ENCODE measurements around the gene GP1BA. TPM values are rescaled to one million over a fixed set of nuclear protein-coding genes. Genes with fewer than 3 reads are reported as not detected.

The GP1BA gene
- total RNA-seq, 1 experiment from 2014 or later: 0.15 TPM

GRCh38 chr17:4893272-4893671, 38.8 kb upstream of the GP1BA start:
- H3K27ac ChIP-seq (ENCODE audit: low read length): no peak overlapping the region
- no peak overlapping the region for H3K4me3 ChIP-seq (ENCODE audit: low read depth in 2 of 2, low read length in 2 of 2)
- DNase-seq (ENCODE audit: low read depth, low spot score) (no peak), ATAC-seq (no peak)
- no peaks in the 10 kb centered on the region for H3K9me3 ChIP-seq (ENCODE audit: control insufficient read depth, insufficient read depth, low read depth, low read length)
- TF ChIP-seq, protein P1, sequence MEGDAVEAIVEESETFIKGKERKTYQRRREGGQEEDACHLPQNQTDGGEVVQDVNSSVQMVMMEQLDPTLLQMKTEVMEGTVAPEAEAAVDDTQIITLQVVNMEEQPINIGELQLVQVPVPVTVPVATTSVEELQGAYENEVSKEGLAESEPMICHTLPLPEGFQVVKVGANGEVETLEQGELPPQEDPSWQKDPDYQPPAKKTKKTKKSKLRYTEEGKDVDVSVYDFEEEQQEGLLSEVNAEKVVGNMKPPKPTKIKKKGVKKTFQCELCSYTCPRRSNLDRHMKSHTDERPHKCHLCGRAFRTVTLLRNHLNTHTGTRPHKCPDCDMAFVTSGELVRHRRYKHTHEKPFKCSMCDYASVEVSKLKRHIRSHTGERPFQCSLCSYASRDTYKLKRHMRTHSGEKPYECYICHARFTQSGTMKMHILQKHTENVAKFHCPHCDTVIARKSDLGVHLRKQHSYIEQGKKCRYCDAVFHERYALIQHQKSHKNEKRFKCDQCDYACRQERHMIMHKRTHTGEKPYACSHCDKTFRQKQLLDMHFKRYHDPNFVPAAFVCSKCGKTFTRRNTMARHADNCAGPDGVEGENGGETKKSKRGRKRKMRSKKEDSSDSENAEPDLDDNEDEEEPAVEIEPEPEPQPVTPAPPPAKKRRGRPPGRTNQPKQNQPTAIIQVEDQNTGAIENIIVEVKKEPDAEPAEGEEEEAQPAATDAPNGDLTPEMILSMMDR (IDR thresholded peaks at IDR 0.05): no peak
- TF ChIP-seq TCF7L2 (IDR thresholded peaks at IDR 0.05; ENCODE audit: low read depth, low read length) (no peak), SIN3A (IDR thresholded peaks at IDR 0.05; ENCODE audit: borderline replicate concordance, insufficient read depth, low read depth, low read length) (no peak), POLR2AphosphoS5 (IDR thresholded peaks at IDR 0.05; ENCODE audit: low read depth, low read length) (no peak)
- in situ Hi-C loops (cut with HindIII; ENCODE audit: low pct_unique_long_range_greater_than_20kb, low sequenced_read_pairs) (no loop called here), intact Hi-C loops (cut with micrococcal nuclease; ENCODE audit: unreplicated experiment) (no loop called here)
- no TSS peak for BruUV-seq (replicated peaks)
- ChIA-PET CTCF (no interaction called here), POLR2A (no interaction called here)
- H3K4me1 ChIP-seq (ENCODE audit: control insufficient read depth, insufficient read depth, low read length): no peaks in the 10 kb centered on the region
- H3K27me3 ChIP-seq (ENCODE audit: control insufficient read depth, insufficient read depth, low read length): no peaks in the 10 kb centered on the region
- peaks cover 4% of the 10 kb centered on the region; the same call in 1 of the 2 replicates for H3K36me3 ChIP-seq (ENCODE audit: control insufficient read depth, insufficient read depth, low read length)

- H3K9me3 ChIP-seq (ENCODE audit: control insufficient read depth, insufficient read depth, low read depth, low read length): no peaks in the 10 kb centered on the region
- H3K4me3 ChIP-seq (ENCODE audit: low read depth in 2 of 2, low read length in 2 of 2): no peak overlapping the region
- CTCF ChIA-PET: no interaction called here
- DNase-seq (ENCODE audit: low read depth, low spot score) (no peak), ATAC-seq (no peak)
- POLR2A ChIA-PET: interaction anchor here (0.6 kb wide), 1 partner anchor 42 kb away, joined by 3 read pairs; no protein-coding TSS in a partner anchor
- H3K4me1 ChIP-seq (ENCODE audit: control insufficient read depth, insufficient read depth, low read length): no peaks in the 10 kb centered on the region
- BruUV-seq (replicated peaks): no TSS peak
- TF ChIP-seq, protein P1 (IDR thresholded peaks at IDR 0.05): no peak
- TF ChIP-seq TCF7L2 (IDR thresholded peaks at IDR 0.05; ENCODE audit: low read depth, low read length) (no peak), POLR2AphosphoS5 (IDR thresholded peaks at IDR 0.05; ENCODE audit: low read depth, low read length) (no peak), SIN3A (IDR thresholded peaks at IDR 0.05; ENCODE audit: borderline replicate concordance, insufficient read depth, low read depth, low read length) (no peak)
- TF ChIP-seq, protein P2, sequence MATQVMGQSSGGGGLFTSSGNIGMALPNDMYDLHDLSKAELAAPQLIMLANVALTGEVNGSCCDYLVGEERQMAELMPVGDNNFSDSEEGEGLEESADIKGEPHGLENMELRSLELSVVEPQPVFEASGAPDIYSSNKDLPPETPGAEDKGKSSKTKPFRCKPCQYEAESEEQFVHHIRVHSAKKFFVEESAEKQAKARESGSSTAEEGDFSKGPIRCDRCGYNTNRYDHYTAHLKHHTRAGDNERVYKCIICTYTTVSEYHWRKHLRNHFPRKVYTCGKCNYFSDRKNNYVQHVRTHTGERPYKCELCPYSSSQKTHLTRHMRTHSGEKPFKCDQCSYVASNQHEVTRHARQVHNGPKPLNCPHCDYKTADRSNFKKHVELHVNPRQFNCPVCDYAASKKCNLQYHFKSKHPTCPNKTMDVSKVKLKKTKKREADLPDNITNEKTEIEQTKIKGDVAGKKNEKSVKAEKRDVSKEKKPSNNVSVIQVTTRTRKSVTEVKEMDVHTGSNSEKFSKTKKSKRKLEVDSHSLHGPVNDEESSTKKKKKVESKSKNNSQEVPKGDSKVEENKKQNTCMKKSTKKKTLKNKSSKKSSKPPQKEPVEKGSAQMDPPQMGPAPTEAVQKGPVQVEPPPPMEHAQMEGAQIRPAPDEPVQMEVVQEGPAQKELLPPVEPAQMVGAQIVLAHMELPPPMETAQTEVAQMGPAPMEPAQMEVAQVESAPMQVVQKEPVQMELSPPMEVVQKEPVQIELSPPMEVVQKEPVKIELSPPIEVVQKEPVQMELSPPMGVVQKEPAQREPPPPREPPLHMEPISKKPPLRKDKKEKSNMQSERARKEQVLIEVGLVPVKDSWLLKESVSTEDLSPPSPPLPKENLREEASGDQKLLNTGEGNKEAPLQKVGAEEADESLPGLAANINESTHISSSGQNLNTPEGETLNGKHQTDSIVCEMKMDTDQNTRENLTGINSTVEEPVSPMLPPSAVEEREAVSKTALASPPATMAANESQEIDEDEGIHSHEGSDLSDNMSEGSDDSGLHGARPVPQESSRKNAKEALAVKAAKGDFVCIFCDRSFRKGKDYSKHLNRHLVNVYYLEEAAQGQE (IDR thresholded peaks at IDR 0.05; ENCODE audit: insufficient read depth in 1 of 2, low read depth in 2 of 2, low read length in 1 of 2): no peak
- no peaks in the 10 kb centered on the region for H3K27me3 ChIP-seq (ENCODE audit: control insufficient read depth, insufficient read depth, low read length)
- in situ Hi-C loops (cut with HindIII; ENCODE audit: low pct_unique_long_range_greater_than_20kb, low sequenced_read_pairs): no loop called here
- intact Hi-C loops (cut with micrococcal nuclease; ENCODE audit: unreplicated experiment): no loop called here
- peaks cover 4% of the 10 kb centered on the region; the same call in 1 of the 2 replicates for H3K36me3 ChIP-seq (ENCODE audit: control insufficient read depth, insufficient read depth, low read length)
- H3K27ac ChIP-seq (ENCODE audit: low read length): no peak overlapping the region
Observed at GRCh38 chr17:4893721-4894560, 38.1 kb upstream of the GP1BA start.
